Fibroblast of the aortic adventitia (primary cell): ENCODE measurements around the gene SFSWAP. TPM values are rescaled to one million over a fixed set of nuclear protein-coding genes. Genes with fewer than 3 reads are reported as not detected.
A peak's percentile ranks its signal among the peaks of the same experiment; 100 is the strongest.
"Not testable (repeated sequence)": the region's sequence is repeated elsewhere in the genome, so short reads cannot be mapped to it uniquely, and the experiment has no call there.

Source experiments
- DNase-seq: peaks from one replicate; pipeline ENCODE4 v3.0.0-alpha.2; 2010; ENCODE audit warnings: low read depth
- H3K4me3 ChIP-seq: 2 replicates; pipeline ENCODE4 v1.5.1; 2011; ENCODE audit warnings: low read depth, mild to moderate bottlenecking, control low read depth, low read length, moderate library complexity
- total RNA-seq: library from RNA; depleted of rRNA; stranded (reverse); fragments of >200 nt; gene quantifications from 2 replicates; pipeline ENCODE4 v1.2.3, GENCODE V29; 2012; ENCODE audit warnings: low replicate concordance
- TF ChIP-seq, protein P1 (sequence below): IDR thresholded peaks from 2 replicates; pipeline ENCODE4 v1.5.1; 2011; ENCODE audit warnings: mild to moderate bottlenecking, low read length, control low read depth, inconsistent platforms; ENCODE audit not compliant: insufficient read depth

SFSWAP gene
- total RNA-seq, 1 donor, result 27.0 TPM

- DNase-seq, result no peak
- TF ChIP-seq, protein P1, sequence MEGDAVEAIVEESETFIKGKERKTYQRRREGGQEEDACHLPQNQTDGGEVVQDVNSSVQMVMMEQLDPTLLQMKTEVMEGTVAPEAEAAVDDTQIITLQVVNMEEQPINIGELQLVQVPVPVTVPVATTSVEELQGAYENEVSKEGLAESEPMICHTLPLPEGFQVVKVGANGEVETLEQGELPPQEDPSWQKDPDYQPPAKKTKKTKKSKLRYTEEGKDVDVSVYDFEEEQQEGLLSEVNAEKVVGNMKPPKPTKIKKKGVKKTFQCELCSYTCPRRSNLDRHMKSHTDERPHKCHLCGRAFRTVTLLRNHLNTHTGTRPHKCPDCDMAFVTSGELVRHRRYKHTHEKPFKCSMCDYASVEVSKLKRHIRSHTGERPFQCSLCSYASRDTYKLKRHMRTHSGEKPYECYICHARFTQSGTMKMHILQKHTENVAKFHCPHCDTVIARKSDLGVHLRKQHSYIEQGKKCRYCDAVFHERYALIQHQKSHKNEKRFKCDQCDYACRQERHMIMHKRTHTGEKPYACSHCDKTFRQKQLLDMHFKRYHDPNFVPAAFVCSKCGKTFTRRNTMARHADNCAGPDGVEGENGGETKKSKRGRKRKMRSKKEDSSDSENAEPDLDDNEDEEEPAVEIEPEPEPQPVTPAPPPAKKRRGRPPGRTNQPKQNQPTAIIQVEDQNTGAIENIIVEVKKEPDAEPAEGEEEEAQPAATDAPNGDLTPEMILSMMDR, result no peak
- H3K4me3 ChIP-seq, result no peak overlapping the region
Observed at GRCh38 chr12:131740626-131741025, 29.7 kb downstream of the SFSWAP start.

- not testable (repeated sequence) for DNase-seq, H3K4me3 ChIP-seq
Observed at GRCh38 chr12:131742761-131743160, 31.9 kb downstream of the SFSWAP start.

DNA sequence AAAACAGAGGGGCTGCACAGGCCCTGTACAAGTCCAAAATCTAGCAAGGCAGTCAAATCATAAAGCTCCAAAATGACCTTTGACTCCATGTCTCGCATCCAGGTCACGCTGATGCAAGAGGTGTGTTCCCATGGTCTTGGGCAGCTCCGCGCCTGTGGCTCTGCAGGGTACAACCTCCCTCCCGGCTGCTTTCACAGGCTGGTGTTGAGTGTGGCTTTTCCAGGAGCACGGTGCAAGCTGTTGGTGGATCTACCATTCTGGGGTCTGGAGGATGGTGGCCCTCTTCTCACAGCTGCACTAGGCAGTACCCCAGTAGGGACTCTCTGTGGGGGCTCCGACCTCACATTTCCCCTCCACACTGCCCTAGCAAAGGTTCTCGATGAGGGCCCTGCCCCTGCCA, 32.5 kb downstream of the SFSWAP start:
- H3K4me3 ChIP-seq, DNase-seq: not testable (repeated sequence)

DNA sequence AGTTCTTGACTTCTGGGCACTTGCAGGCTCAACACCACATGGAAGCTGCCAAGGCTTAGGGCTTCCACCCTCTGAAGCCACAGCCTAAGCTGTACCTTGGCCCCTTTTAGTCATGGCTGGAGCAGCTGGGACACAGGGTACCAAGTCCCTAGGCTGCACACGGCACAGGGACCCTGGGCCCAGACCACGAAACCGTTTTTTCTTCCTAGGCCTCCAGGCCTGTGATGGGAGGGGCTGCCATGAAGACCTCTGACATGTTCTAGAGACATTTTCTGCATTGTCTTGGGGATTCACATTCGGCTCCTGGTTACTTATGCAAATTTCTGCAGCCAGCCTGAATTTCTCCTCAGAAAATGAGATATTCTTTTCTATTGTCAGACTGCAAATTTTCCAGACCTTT, 33.0 kb downstream of the SFSWAP start:
- DNase-seq, H3K4me3 ChIP-seq: not testable (repeated sequence)

- not testable (repeated sequence) for DNase-seq, H3K4me3 ChIP-seq
Observed at GRCh38 chr12:131744675-131745074, 33.8 kb downstream of the SFSWAP start.

GRCh38 chr12:131745706-131746105, 34.8 kb downstream of the SFSWAP start:
- DNase-seq, result no peak
- TF ChIP-seq, protein P1, result no peak
- H3K4me3 ChIP-seq, result no peak overlapping the region

- no peak overlapping the region for H3K4me3 ChIP-seq
- peak; percentile 3 for DNase-seq
- TF ChIP-seq, protein P1, result no peak
Observed at GRCh38 chr12:131747276-131748177, 36.6 kb downstream of the SFSWAP start.

GRCh38 chr12:131749618-131750315, 38.9 kb downstream of the SFSWAP start:
- H3K4me3 ChIP-seq, result no peak overlapping the region
- no peak for DNase-seq
- TF ChIP-seq, protein P1, result no peak

- DNase-seq, result no peak
- H3K4me3 ChIP-seq, result no peak overlapping the region
- TF ChIP-seq, protein P1, result no peak
Observed at GRCh38 chr12:131751335-131751734, 40.4 kb downstream of the SFSWAP start.
